B cell (primary cell): ENCODE results near the gene ANTXR1. TPM values are rescaled to one million over a fixed set of nuclear protein-coding genes. Genes with fewer than 3 reads are reported as not detected.

Source experiments
- ATAC-seq: fragments of 200-7000 bp; cut with Tn5 transposase; one replicate; pipeline ENCODE4 v1.10.0; 2021; ENCODE audit warnings: low read depth, mild to moderate bottlenecking, moderate number of reproducible peaks, moderate library complexity
- CTCF ChIA-PET: fragments of 350-600 bp; sonication (Branson Sonifier 250); formaldehyde crosslinking; loops from one replicate; lab custom pipeline; 2021; ENCODE audit warnings: antibody characterized with exemption, inconsistent platforms; lab: Charles Lee
- POLR2A ChIA-PET: fragments of 350-600 bp; sonication (Branson Sonifier 250); formaldehyde crosslinking; loops from one replicate; lab custom pipeline; 2021; ENCODE audit warnings: antibody characterized with exemption; lab: Charles Lee
- DNase-seq: peaks from one replicate; pipeline ENCODE4 v3.0.0; 2013
- H2AFZ ChIP-seq: 2 replicates; pipeline ENCODE4 v1.6.1; 2012; ENCODE audit warnings: mild to moderate bottlenecking, low read depth, low read length; ENCODE audit not compliant: insufficient read depth, poor library complexity, severe bottlenecking
- H3K27ac ChIP-seq, 2 donors: 1 replicate in 1 of 2; 2 replicates in 1 of 2; pipeline ENCODE4 v1.5.1; 2012 to 2013; ENCODE audit warnings: low read length in 2 of 2, mild to moderate bottlenecking in 2 of 2, moderate library complexity in 1 of 2
- H3K27me3 ChIP-seq, 4 experiments: fragments of 200-600 bp in 1 of 4; sonication (generic) in 1 of 4; replicated peaks in 1 of 4; 1 replicate in 2 of 4; 2 replicates in 2 of 4; pipeline versions ENCODE4 v1.6.1 to v1.7.0; 2013 to 2016; ENCODE audit warnings: low read length in 3 of 4, mild to moderate bottlenecking in 2 of 4, mixed read lengths in 1 of 4, moderate library complexity in 1 of 4; ENCODE audit not compliant: insufficient read depth in 4 of 4, control insufficient read depth in 3 of 4; ENCODE audit errors: control extremely low read depth in 1 of 4
- H3K36me3 ChIP-seq, 2 experiments: replicated peaks in 1 of 2; 1 replicate in 1 of 2; 2 replicates in 1 of 2; pipeline versions ENCODE4 v1.6.1 to v1.7.1; 2013; ENCODE audit warnings: low read length in 1 of 2; ENCODE audit not compliant: insufficient read depth in 2 of 2, control insufficient read depth in 1 of 2; ENCODE audit errors: control extremely low read depth in 1 of 2, extremely low read depth in 1 of 2
- H3K4me1 ChIP-seq, 2 donors: fragments of 200-600 bp in 1 of 2; sonication (generic) in 1 of 2; 1 replicate in 1 of 2; 2 replicates in 1 of 2; pipeline versions ENCODE4 v1.5.1 to v1.6.1; 2013 to 2017; ENCODE audit warnings: low read length in 2 of 2; ENCODE audit not compliant: control insufficient read depth in 2 of 2, insufficient read depth in 2 of 2
- H3K4me2 ChIP-seq: replicated peaks from 2 replicates; pipeline ENCODE3; 2012; ENCODE audit warnings: mild to moderate bottlenecking, low read depth, low read length; ENCODE audit not compliant: poor library complexity, severe bottlenecking
- H3K4me3 ChIP-seq, 5 experiments: fragments of 200-600 bp in 1 of 5; sonication (generic) in 1 of 5; 1 replicate in 3 of 5; 2 replicates in 2 of 5; pipeline versions ENCODE4 v1.5.1 to v1.7.0; 2011 to 2016; ENCODE audit warnings: low read length in 4 of 5, mild to moderate bottlenecking in 4 of 5, low read depth in 2 of 5, control low read depth in 1 of 5, moderate library complexity in 1 of 5; ENCODE audit not compliant: insufficient read depth in 1 of 5; ENCODE audit errors: control extremely low read depth in 1 of 5, extremely low read depth in 1 of 5
- H3K79me2 ChIP-seq: fragments of 200-600 bp; sonication (generic); one replicate; pipeline ENCODE4 v1.6.0; 2016; ENCODE audit warnings: low read length; ENCODE audit not compliant: control insufficient read depth, insufficient read depth
- H3K9ac ChIP-seq: fragments of 200-600 bp; sonication (generic); 2 replicates; pipeline ENCODE4 v1.6.1; 2017; ENCODE audit warnings: mild to moderate bottlenecking, low read length, moderate library complexity
- H3K9me3 ChIP-seq, 3 donors: one replicate each; pipeline versions ENCODE4 v1.6.1 to v1.7.1; 2013; ENCODE audit warnings: low read length in 2 of 3; ENCODE audit not compliant: control insufficient read depth in 2 of 3, insufficient read depth in 1 of 3; ENCODE audit errors: control extremely low read depth in 1 of 3
- H4K20me1 ChIP-seq: 2 replicates; pipeline ENCODE4 v1.6.0; 2012; ENCODE audit warnings: mild to moderate bottlenecking, low read length; ENCODE audit not compliant: insufficient read depth, control insufficient read depth, poor library complexity, severe bottlenecking
- H3K27ac Mint-ChIP-seq: one replicate; pipeline ENCODE4 v1.8.0; 2021; ENCODE audit warnings: mixed read lengths
- H3K27me3 Mint-ChIP-seq: one replicate; pipeline ENCODE4 v1.8.0; 2021; ENCODE audit warnings: mixed read lengths
- H3K4me1 Mint-ChIP-seq: one replicate; pipeline ENCODE4 v1.8.0; 2021; ENCODE audit warnings: mixed read lengths
- H3K4me3 Mint-ChIP-seq: one replicate; pipeline ENCODE4 v1.8.0; 2021; ENCODE audit warnings: mixed read lengths
- H3K9me3 Mint-ChIP-seq: one replicate; pipeline ENCODE4 v1.8.0; 2022; ENCODE audit warnings: mixed read lengths; ENCODE audit not compliant: insufficient read depth
- EZH2 ChIP-seq: IDR thresholded peaks from 2 replicates; pipeline ENCODE4 v1.6.1; 2012; ENCODE audit warnings: borderline replicate concordance, low read depth, mild to moderate bottlenecking, moderate library complexity, low read length; ENCODE audit not compliant: insufficient read depth, poor library complexity, severe bottlenecking
- WGBS: methylation state at CpG from one replicate; pipeline ENCODE4 v1.1.5; 2013; ENCODE audit warnings: missing lambda C conversion rate; ENCODE audit not compliant: insufficient coverage; 5-methylcytosine and 5-hydroxymethylcytosine counted together
- intact Hi-C: fragments of 100-400 bp; cut with micrococcal nuclease; formaldehyde crosslinking; loops from one replicate; pipeline ENCODE4 v1.10.0; 2022
- polyA plus RNA-seq: library from polyadenylated mRNA; depleted of rRNA; stranded (reverse); fragments of >200 nt; gene quantifications from 2 replicates; pipeline ENCODE4 v1.2.3, GENCODE V29; 2012
- total RNA-seq, 2 donors: library from RNA; stranded (reverse); fragments of 120-200 nt in 1 of 2; gene quantifications; 1 replicate in 1 of 2; 2 replicates in 1 of 2; pipeline versions ENCODE4 v1.2.3 to v1.2.4, GENCODE V29; 2013 to 2022
- TF ChIP-seq, protein P1 (sequence below): fragments of 200-600 bp; IDR thresholded peaks from one replicate; pipeline ENCODE4 v1.8.0; 2022; ENCODE audit warnings: antibody characterized with exemption, mild to moderate bottlenecking

Gene ANTXR1
- total and polyA plus RNA-seq, 2 donors (not counting 1 experiment from before 2014, with no cell fraction given), result not detected

DNA sequence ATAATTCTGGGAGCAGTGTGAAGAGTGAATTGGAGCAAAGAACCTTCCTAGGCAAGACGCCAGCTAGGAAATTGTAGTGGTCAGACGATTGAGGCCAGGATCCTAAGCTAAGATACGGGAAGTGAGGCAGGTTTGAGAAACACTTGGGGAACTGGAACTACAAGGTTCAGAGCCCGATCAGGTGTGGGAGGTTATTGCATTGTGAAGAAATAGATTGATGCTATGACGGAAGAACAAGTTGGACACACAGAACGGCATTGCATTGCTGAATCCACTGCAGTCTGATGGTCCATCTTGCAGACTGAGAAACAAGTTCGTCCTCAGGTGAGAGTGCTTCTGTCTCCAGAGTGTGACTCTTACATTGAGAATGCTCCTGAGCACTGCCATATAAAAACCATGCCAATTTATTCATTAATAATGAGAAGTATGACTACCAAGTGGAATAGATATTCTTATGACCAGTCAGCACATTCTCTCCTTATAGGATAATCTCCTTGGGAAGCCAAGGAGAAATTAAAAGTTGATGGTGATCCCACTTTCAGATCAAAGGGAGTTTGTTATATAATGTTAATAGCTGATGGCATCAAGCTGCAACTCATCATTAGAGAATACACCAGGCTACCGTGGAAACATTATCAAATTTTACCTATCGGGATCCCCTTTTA, 30.9 kb downstream of the ANTXR1 start:
- Histone ChIP-seq H3K9ac (no peak overlapping the region), H3K4me1 (no peaks in the 10 kb centered on the region), H3K4me2 (no peak overlapping the region), H2AFZ (no peak overlapping the region), H3K79me2 (no peaks in the 10 kb centered on the region), H3K4me3 (no peak overlapping the region), H4K20me1 (no peaks in the 10 kb centered on the region), H3K36me3 (no peaks in the 10 kb centered on the region), H3K9me3 (no peaks in the 10 kb centered on the region), H3K27ac (no peak overlapping the region), H3K27me3 (peaks cover 0 to 9% (median 6%) of the 10 kb centered on the region in 4 experiments)
- DNase-seq (no peak), ATAC-seq (no peak)
- intact Hi-C loops, result no loop called here
- H3K27me3 Mint-ChIP-seq, result peaks cover 24% of the 10 kb centered on the region
- TF ChIP-seq, protein P1, sequence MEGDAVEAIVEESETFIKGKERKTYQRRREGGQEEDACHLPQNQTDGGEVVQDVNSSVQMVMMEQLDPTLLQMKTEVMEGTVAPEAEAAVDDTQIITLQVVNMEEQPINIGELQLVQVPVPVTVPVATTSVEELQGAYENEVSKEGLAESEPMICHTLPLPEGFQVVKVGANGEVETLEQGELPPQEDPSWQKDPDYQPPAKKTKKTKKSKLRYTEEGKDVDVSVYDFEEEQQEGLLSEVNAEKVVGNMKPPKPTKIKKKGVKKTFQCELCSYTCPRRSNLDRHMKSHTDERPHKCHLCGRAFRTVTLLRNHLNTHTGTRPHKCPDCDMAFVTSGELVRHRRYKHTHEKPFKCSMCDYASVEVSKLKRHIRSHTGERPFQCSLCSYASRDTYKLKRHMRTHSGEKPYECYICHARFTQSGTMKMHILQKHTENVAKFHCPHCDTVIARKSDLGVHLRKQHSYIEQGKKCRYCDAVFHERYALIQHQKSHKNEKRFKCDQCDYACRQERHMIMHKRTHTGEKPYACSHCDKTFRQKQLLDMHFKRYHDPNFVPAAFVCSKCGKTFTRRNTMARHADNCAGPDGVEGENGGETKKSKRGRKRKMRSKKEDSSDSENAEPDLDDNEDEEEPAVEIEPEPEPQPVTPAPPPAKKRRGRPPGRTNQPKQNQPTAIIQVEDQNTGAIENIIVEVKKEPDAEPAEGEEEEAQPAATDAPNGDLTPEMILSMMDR, result no peak
- no peak for TF ChIP-seq EZH2
- H3K4me3 Mint-ChIP-seq, result no peak overlapping the region
- no peaks in the 10 kb centered on the region for H3K4me1 Mint-ChIP-seq
- WGBS, result 85% methylated on average over 8 of the region's 9 CpGs
- CTCF ChIA-PET, result no interaction called here
- POLR2A ChIA-PET, result no interaction called here
- H3K9me3 Mint-ChIP-seq, result no peaks in the 10 kb centered on the region
- no peak overlapping the region for H3K27ac Mint-ChIP-seq

DNA sequence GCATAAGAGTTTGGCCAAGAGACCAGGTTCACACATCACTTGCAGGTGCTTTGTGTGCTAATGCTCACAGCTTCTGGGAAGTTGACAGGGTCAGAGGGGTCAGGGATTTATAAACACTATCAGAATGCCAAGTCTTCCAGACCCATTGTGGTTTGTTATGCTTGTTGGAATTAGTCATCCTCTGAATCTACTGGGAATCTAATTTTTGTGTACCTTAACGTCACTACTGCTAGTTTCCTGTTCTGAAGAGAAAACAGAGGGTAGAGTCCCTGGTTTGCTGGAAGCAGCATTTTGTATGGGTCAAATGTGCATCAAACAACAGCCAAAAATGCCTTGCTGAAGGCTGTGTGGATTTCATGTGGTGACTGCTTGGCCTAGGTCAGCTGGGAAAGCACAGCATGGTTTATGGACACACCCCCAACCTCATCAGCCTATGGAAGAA, 33.3 kb downstream of the ANTXR1 start:
- Mint-ChIP-seq H3K4me1 (no peaks in the 10 kb centered on the region), H3K9me3 (no peaks in the 10 kb centered on the region), H3K27ac (no peak overlapping the region), H3K27me3 (peaks cover 15% of the 10 kb centered on the region), H3K4me3 (no peak overlapping the region)
- Histone ChIP-seq H3K9me3 (no peaks in the 10 kb centered on the region), H3K4me3 (no peak overlapping the region), H3K79me2 (no peaks in the 10 kb centered on the region), H3K4me2 (no peak overlapping the region), H3K27me3 (peaks cover 0 to 9% (median 2%) of the 10 kb centered on the region in 4 experiments), H3K27ac (no peak overlapping the region), H4K20me1 (no peaks in the 10 kb centered on the region), H2AFZ (no peak overlapping the region), H3K36me3 (no peaks in the 10 kb centered on the region), H3K9ac (no peak overlapping the region), H3K4me1 (no peaks in the 10 kb centered on the region)
- no CpG with 5 or more reads among the region's 1 CpG for WGBS
- ChIA-PET POLR2A (no interaction called here), CTCF (interaction anchor here (0.6 kb wide), 1 partner anchor 507 kb away, joined by 3 read pairs; no protein-coding TSS in a partner anchor)
- TF ChIP-seq, protein P1, result no peak
- TF ChIP-seq EZH2, result no peak
- ATAC-seq (no peak), DNase-seq (no peak)
- intact Hi-C loops, result no loop called here
